IPS DF 4.7 (cell line): Measurements from ENCODE around the gene SULT2A1.
"Not testable (repeated sequence)": the region's sequence is repeated elsewhere in the genome, so short reads cannot be mapped to it uniquely, and the experiment has no call there.

ENCODE experiments used
- DNase-seq: peaks from one replicate; pipeline ENCODE4 v3.0.0-alpha.2; 2013; ENCODE audit warnings: low spot score; ENCODE audit errors: extremely low read depth

SULT2A1 gene

GRCh38 chr19:47860602-47861297 is 25.4 kb downstream of the SULT2A1 start:
- no peak for DNase-seq

- DNase-seq, result not testable (repeated sequence)
Measured at GRCh38 chr19:47859838-47860237, 26.3 kb downstream of the SULT2A1 start.

DNA sequence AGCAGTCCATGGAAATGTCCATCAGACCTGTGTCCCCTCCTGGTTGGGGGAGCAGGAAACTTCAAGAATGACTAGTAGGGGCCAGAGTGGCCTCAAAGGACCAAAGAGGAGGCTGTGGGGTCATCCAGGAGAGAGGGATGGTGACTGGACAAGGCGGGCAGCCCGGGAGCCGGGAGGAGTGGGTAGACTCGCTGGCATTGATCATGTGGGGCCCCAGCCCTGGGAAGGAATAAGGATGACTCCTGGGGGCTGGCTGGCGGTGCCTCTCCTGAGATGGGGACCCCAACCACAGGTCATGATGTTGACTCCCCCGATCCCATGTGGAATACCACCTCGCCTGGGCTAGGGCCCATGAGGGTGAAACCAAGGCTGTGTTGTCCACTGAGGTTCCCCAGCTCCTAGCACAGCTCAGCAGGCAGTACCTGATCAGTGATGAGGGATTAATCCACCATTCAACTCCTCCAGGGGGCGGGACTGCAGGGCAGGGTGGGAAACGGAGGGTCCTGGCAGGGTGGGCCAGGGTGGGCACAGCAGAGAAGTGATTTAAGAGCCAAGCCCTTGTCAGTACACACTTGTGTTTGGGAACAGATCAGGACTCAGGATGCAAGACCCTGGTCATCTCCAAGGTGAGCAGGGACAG is 27.3 kb downstream of the SULT2A1 start, which contains the start of gene TPRX2:
TSS of gene TPRX2 (plus strand) at position 590 of the 640 bp plus-strand sequence. CDS start at position 602, 12 bp downstream.
- not testable (repeated sequence) for DNase-seq

GRCh38 chr19:47858231-47858630 is 27.9 kb downstream of the SULT2A1 start:
- DNase-seq, result not testable (repeated sequence)

DNA sequence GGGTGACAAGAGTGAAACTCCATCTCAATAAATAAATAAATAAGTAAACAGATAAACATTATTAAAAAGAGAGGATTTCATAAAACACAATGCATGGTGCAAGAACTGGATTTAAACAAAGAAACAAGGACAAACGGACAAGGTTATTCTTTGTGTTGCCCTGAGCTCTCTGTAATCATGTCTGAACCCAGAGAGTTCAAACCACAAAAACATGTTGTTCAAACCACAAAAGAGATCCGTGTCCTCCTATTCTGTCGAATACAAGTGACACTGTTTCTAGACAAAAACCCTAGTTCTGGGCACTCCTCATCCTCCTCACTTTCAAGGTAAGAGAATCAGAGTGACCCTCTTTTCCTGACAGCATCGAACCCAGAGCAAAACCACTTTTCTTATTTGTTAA is 31.7 kb downstream of the SULT2A1 start:
- no peak for DNase-seq

GRCh38 chr19:47853003-47853402 is 33.1 kb downstream of the SULT2A1 start:
- no peak for DNase-seq

DNA sequence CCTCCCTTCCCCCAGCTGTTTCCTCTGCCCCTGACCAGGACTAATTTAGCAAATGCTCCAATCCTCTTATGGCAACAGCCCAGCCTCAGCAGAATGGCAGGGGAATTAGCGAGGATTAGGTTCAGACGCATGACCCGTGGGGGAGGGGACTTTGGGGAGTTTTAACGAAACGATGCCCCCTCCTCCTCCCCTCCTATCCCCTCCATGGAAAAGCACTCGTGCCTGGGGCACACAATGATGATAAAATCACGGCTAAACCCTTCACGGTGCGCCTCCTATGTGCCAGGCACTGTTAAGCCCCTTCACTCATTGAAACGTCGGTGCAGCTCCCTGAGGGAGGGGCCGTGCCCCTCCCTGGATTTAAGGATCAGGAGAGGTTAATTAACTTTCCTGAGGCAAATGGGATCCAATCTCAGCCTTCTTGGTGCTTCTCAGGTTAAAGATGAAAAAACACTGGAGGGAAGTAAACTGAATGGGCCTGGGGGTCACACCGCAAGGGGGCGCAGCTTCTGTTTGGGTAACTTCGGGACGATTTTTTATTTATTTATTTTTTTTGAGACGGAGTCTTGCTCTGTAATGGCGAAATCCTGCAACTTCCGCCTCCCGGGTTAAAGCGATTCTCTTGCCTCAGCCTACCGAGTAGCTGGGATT is 37.2 kb downstream of the SULT2A1 start:
- no peak for DNase-seq

GRCh38 chr19:47848425-47848822 is 37.7 kb downstream of the SULT2A1 start:
- no peak for DNase-seq

DNA sequence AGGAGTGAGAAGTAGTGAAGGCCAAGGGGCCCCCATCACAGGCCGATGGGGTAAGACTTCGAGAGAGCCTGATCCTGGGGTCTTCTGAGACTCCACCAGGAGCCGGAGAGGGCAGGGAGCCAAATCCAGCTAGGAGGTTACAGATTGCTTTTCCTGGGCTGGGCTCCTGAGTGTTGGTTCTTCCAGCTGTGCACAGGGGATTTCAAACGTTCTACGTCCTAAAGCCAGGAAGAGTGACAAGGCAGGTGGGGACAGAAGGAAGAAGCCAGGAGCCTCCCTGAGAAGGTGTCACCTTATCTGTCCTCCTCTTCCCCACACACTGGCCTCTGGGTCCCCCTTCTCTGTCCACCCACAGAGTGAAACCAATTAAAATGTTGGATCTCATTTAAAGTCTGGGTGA is 43.2 kb downstream of the SULT2A1 start:
- no peak for DNase-seq

- DNase-seq, result no peak
Measured at GRCh38 chr19:47839913-47840312, 46.2 kb downstream of the SULT2A1 start.

- no peak for DNase-seq
Measured at GRCh38 chr19:47839411-47839810, 46.7 kb downstream of the SULT2A1 start.

GRCh38 chr19:47836038-47836437 is 50.1 kb downstream of the SULT2A1 start:
- DNase-seq, result no peak

GRCh38 chr19:47832723-47833122 is 53.4 kb downstream of the SULT2A1 start:
- no peak for DNase-seq

GRCh38 chr19:47826800-47827199 is 59.3 kb downstream of the SULT2A1 start:
- no peak for DNase-seq

DNA sequence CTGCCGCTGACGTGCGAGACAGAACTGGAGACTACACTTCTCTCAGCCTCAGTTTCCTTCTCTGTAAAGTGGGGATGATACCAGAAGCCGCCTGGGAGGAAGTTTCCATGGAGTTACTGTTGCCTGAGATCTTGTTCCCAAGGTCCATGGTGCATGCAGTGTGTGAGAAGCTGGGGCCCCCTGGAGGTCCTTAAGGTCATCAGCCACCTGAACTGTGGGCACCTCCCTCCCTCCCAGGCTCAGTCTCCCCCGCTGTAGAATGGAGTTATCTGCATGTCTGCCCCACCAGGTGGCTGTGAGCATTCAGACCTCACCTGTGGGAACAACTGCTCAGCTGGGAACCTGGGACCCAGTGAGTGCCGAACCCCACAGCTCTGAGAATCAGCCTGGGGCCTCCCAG is 61.7 kb downstream of the SULT2A1 start:
- DNase-seq, result no peak

DNA sequence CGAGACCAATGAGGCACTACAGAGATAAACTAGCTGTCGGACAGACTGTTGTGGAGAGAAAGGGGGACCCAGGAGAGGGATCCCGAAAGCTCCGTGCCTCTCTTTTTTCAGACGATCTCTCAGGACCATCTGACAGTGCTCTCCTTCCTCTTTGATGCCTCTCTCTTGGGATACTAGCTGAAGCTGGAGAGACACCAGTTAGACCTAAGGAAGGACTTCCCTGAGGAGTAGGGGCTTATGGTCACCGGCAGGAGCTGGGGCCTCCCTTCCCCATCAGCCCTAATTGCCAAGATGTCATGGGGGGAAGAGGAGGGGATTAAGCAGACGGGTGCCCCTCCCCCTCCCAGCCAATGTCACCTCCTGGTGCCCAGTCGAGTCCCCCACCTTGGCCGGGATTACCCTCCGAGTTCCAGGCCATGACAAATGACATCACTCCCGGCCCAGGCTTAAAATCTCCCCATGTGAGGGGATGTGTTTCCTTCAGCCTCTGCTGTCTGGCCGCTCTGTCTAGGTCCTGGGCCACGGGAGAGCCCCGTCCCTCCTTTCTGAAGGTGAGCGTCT is 64.6 kb downstream of the SULT2A1 start, which contains the start of gene CRX:
TSS of gene CRX (plus strand) at position 478 of the 561 bp plus-strand sequence. CDS start 12,507 bp downstream, outside the sequence.
- no peak for DNase-seq
